GM12878 (cell line): ENCODE measurements around the gene PHACTR1. TPM values are rescaled to one million over a fixed set of nuclear protein-coding genes. Genes with fewer than 3 reads are reported as not detected.

Source experiments
- ATAC-seq: fragments of 200-7000 bp; cut with Tn5 transposase; 3 replicates; pipeline ENCODE4 v1.9.1; 2020; ENCODE audit warnings: mild to moderate bottlenecking, moderate library complexity
- BruUV-seq: library from RNA; stranded (reverse); fragments of 400-500 nt; replicated peaks from 2 replicates; lab custom pipeline; 2021; lab: Mats Ljungman, UMichigan
- CTCF ChIA-PET: fragments of 300-600 bp; sonication (Branson Sonifier 250); formaldehyde crosslinking; extraction: SDS; loops from one replicate; lab custom pipeline; 2021; ENCODE audit warnings: inconsistent platforms; lab: Yijun Ruan, JAX
- POLR2A ChIA-PET: fragments of 350-600 bp; formaldehyde crosslinking; extraction: SDS; loops from one replicate; lab custom pipeline; 2021; ENCODE audit warnings: inconsistent platforms; lab: Charles Lee
- RAD21 ChIA-PET: fragments of 300-600 bp; sonication (Branson Sonifier 250); formaldehyde crosslinking; loops from one replicate; lab custom pipeline; 2023; ENCODE audit warnings: antibody characterized with exemption; ENCODE audit not compliant: unreplicated experiment; lab: Charles Lee
- SMC1A ChIA-PET: fragments of 300-600 bp; sonication (Branson Sonifier 250); formaldehyde crosslinking; loops from one replicate; lab custom pipeline; 2023; ENCODE audit not compliant: unreplicated experiment, uncharacterized antibody; lab: Charles Lee
- DNase-seq: peaks from one replicate; pipeline ENCODE4 v3.0.0-alpha.2; 2011; ENCODE audit warnings: low read depth, low spot score
- FAIRE-seq: peaks from 3 replicates; lab custom pipeline; 2011; peaks lifted over from hg19 to GRCh38; lab: Jason Lieb, UNC
- H2AFZ ChIP-seq: 2 replicates; pipeline ENCODE4 v1.6.0; 2011; ENCODE audit warnings: low read depth, low read length, control low read depth; ENCODE audit not compliant: control insufficient read depth
- H3K27ac ChIP-seq: 2 replicates; pipeline ENCODE4 v1.5.1; 2011; ENCODE audit warnings: control low read depth; ENCODE audit not compliant: control insufficient read depth, insufficient read depth
- H3K27me3 ChIP-seq, 2 experiments: replicated peaks in 1 of 2; 2 replicates each; pipeline versions ENCODE4 v1.6.0 to v1.6.1; 2011; ENCODE audit warnings: low read length in 1 of 2; ENCODE audit not compliant: control insufficient read depth in 2 of 2, insufficient read depth in 2 of 2
- H3K36me3 ChIP-seq, 2 experiments: 2 replicates each; pipeline ENCODE4 v1.5.1; 2011; ENCODE audit warnings: low read length in 1 of 2; ENCODE audit not compliant: control insufficient read depth in 2 of 2, insufficient read depth in 2 of 2
- H3K4me1 ChIP-seq: 2 replicates; pipeline ENCODE4 v1.6.1; 2011; ENCODE audit warnings: mild to moderate bottlenecking, low read length, moderate library complexity, mixed read lengths; ENCODE audit not compliant: control insufficient read depth, insufficient read depth
- H3K4me2 ChIP-seq: 2 replicates; pipeline ENCODE4 v1.6.0; 2011; ENCODE audit warnings: control low read depth; ENCODE audit not compliant: control insufficient read depth, insufficient read depth
- H3K4me3 ChIP-seq: fragments of 200-600 bp; sonication (generic); 2 replicates; pipeline ENCODE4 v1.5.1; 2016
- H3K79me2 ChIP-seq: 2 replicates; pipeline ENCODE4 v1.6.0; 2011; ENCODE audit warnings: low read length; ENCODE audit not compliant: control insufficient read depth, insufficient read depth
- H3K9ac ChIP-seq: 2 replicates; pipeline ENCODE4 v1.8.0; 2011; ENCODE audit warnings: low read length, control low read depth, mixed read lengths; ENCODE audit not compliant: control insufficient read depth, insufficient read depth
- H3K9me3 ChIP-seq: replicated peaks from 3 replicates; pipeline ENCODE4 v1.5.1; 2011; ENCODE audit warnings: mild to moderate bottlenecking, low read length; ENCODE audit not compliant: control insufficient read depth, insufficient read depth
- H4K20me1 ChIP-seq: 2 replicates; pipeline ENCODE4 v1.6.0; 2011; ENCODE audit not compliant: control insufficient read depth, insufficient read depth
- BACH1 ChIP-seq: fragments of 450-650 bp; IDR thresholded peaks from 2 replicates; pipeline ENCODE4 v1.6.1; 2017; ENCODE audit warnings: mild to moderate bottlenecking, borderline replicate concordance
- BHLHE40 ChIP-seq, 2 experiments: fragments of 450-650 bp in 1 of 2; IDR thresholded peaks; 2 replicates each; pipeline ENCODE4 v1.6.1; 2011 to 2017; ENCODE audit warnings: low read depth in 2 of 2, borderline replicate concordance in 1 of 2, improper control_type of control experiment in 1 of 2, low read length in 1 of 2, mild to moderate bottlenecking in 1 of 2
- CEBPB ChIP-seq, 2 experiments: fragments of 150-350 bp in 1 of 2; IDR thresholded peaks; 2 replicates each; pipeline ENCODE4 v1.6.1; 2012 to 2014; ENCODE audit warnings: low read depth in 2 of 2, low read length in 2 of 2, borderline replicate concordance in 1 of 2, inconsistent platforms in 1 of 2
- MEF2B ChIP-seq: fragments of 450-650 bp; IDR thresholded peaks from 2 replicates; pipeline ENCODE4 v1.6.1; 2018; ENCODE audit warnings: mild to moderate bottlenecking, moderate library complexity; ENCODE audit not compliant: partially characterized antibody, poor library complexity, severe bottlenecking
- MXI1 ChIP-seq: fragments of 150-350 bp; IDR thresholded peaks from 2 replicates; pipeline ENCODE4 v1.6.1; 2011; ENCODE audit warnings: low read depth, mild to moderate bottlenecking, inconsistent platforms, low read length, improper control_type of control experiment
- POLR2AphosphoS5 ChIP-seq: IDR thresholded peaks from 2 replicates; pipeline ENCODE4 v1.6.1; 2011; ENCODE audit warnings: mild to moderate bottlenecking, low read length, inconsistent platforms
- RAD21 ChIP-seq: IDR thresholded peaks from 2 replicates; pipeline ENCODE4 v1.6.1; 2011; ENCODE audit warnings: mild to moderate bottlenecking, low read depth, low read length, moderate library complexity; ENCODE audit not compliant: insufficient read depth
- STAT3 ChIP-seq: IDR thresholded peaks from 2 replicates; pipeline ENCODE4 v1.6.1; 2011; ENCODE audit warnings: low read depth, low read length, improper control_type of control experiment
- YBX1 ChIP-seq: fragments of 450-650 bp; IDR thresholded peaks from 2 replicates; pipeline ENCODE4 v1.6.1; 2016; ENCODE audit warnings: antibody characterized with exemption
- ZNF207 ChIP-seq: fragments of 450-650 bp; IDR thresholded peaks from 2 replicates; pipeline ENCODE4 v1.6.1; 2014; ENCODE audit warnings: antibody characterized with exemption, mild to moderate bottlenecking, borderline replicate concordance
- ZNF274 ChIP-seq: IDR thresholded peaks from one replicate; pipeline ENCODE4 v1.8.0; 2011; ENCODE audit not compliant: insufficient read length, insufficient read depth
- ZSCAN29 ChIP-seq: fragments of 450-650 bp; IDR thresholded peaks from 2 replicates; pipeline ENCODE4 v1.6.1; 2017; ENCODE audit warnings: mild to moderate bottlenecking, moderate library complexity
- WGBS: methylation state at CpG from one replicate; pipeline ENCODE4 v1.1.6; 2016; ENCODE audit warnings: low lambda C conversion rate; ENCODE audit not compliant: insufficient replicate concordance, insufficient coverage; ENCODE audit errors: missing lambda C conversion rate; 5-methylcytosine and 5-hydroxymethylcytosine counted together
- in situ Hi-C: fragments of 300-500 bp; cut with MboI; formaldehyde crosslinking; loops from 9 replicates; pipeline ENCODE4 v1.14.3; 2018; ENCODE audit warnings: mixed read lengths
- intact Hi-C: fragments of 100-400 bp; cut with micrococcal nuclease; formaldehyde crosslinking; loops from one replicate; pipeline ENCODE4 v1.14.2; 2022; ENCODE audit not compliant: unreplicated experiment
- polyA plus RNA-seq, 11 experiments: library from polyadenylated mRNA; depleted of rRNA in 4 of 11; unstranded in 6 of 11; stranded (reverse) in 5 of 11; fragments of >200 nt; fragmentation: Nextera tagmentation in 4 of 11; fragmentation: Illumina TruSeq in 1 of 11; extraction: Ambion mirVana in 4 of 11; extraction: Trizol in 1 of 11; gene quantifications; 1 replicate in 1 of 11; 2 replicates in 10 of 11; pipeline versions ENCODE4 v1.2.1 to v1.2.3, GENCODE V29; 2011 to 2016; ENCODE audit warnings: inconsistent platforms in 2 of 11, missing spikeins in 2 of 11, low read depth in 1 of 11
- total RNA-seq, 4 experiments: library from RNA; depleted of rRNA in 3 of 4; stranded (reverse); fragments of >200 nt in 3 of 4; fragmentation: Illumina TruSeq in 1 of 4; extraction: Trizol in 1 of 4; gene quantifications; 2 replicates each; pipeline versions ENCODE4 v1.2.1 to v1.2.3, GENCODE V29; 2013 to 2021
- TF ChIP-seq, protein P1 (sequence below): fragments of 450-650 bp; IDR thresholded peaks from 2 replicates; pipeline ENCODE4 v1.6.1; 2017; ENCODE audit warnings: borderline replicate concordance
- TF ChIP-seq, protein P2 (sequence below): fragments of 150-350 bp; IDR thresholded peaks from 2 replicates; pipeline ENCODE4 v1.6.1; 2014; ENCODE audit warnings: mild to moderate bottlenecking, low read depth, low read length
- TF ChIP-seq, protein P3 (sequence below): fragments of 450-650 bp; IDR thresholded peaks from 2 replicates; pipeline ENCODE4 v1.6.1; 2016; ENCODE audit warnings: mild to moderate bottlenecking, moderate library complexity, borderline replicate concordance
- TF ChIP-seq, protein P4 (sequence below): fragments of 450-650 bp; IDR thresholded peaks from 2 replicates; pipeline ENCODE4 v1.6.1; 2017; ENCODE audit warnings: mild to moderate bottlenecking

The PHACTR1 gene
- total and polyA plus RNA-seq, 10 of the 15 experiments (the other 5 are each of a cell fraction or from before 2014, with no cell fraction given): 34.2 to 94.6 (median 62.3) TPM

DNA sequence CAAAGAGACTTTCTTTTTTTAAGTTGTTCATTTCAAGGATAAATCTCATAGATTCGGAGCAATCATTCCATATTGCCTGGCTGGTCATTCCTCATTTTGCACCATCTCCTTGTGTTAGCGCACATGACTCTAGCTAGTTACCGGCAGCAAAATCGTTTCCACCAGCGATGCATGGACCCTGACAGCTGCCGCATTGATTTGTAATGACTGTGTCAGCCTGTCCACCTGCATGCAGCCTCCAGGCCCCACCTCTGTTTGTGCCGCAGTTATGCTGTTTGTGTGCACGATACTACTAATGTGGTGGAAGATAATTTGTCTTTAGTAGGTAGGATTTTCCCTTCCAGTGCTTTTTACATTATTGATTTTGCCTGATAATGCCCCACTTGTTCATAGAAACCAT, 447.7 kb downstream of the PHACTR1 start:
- Histone ChIP-seq H3K36me3 (no peaks in the 10 kb centered on the region), H2AFZ (no peak overlapping the region), H3K79me2 (no peaks in the 10 kb centered on the region), H3K27ac (no peak overlapping the region), H4K20me1 (no peaks in the 10 kb centered on the region), H3K4me2 (no peak overlapping the region), H3K4me1 (no peaks in the 10 kb centered on the region), H3K9me3 (no peaks in the 10 kb centered on the region), H3K9ac (no peak overlapping the region), H3K27me3 (peaks cover 0 to 3% of the 10 kb centered on the region in 2 experiments; a peak in 1 of 4 replicates), H3K4me3 (no peak overlapping the region)
- ATAC-seq (no peak), FAIRE-seq (no peak), DNase-seq (no peak)
- no TSS peak for BruUV-seq
- ChIA-PET RAD21 (no interaction called here), POLR2A (no interaction called here), SMC1A (no interaction called here), CTCF (no interaction called here)
- 56% methylated on average over 8 of the region's 8 CpGs for WGBS
- intact Hi-C loops: no loop called here
- TF ChIP-seq YBX1: no peak
- no peak for TF ChIP-seq POLR2AphosphoS5
- TF ChIP-seq BACH1: no peak
- TF ChIP-seq, protein P1, sequence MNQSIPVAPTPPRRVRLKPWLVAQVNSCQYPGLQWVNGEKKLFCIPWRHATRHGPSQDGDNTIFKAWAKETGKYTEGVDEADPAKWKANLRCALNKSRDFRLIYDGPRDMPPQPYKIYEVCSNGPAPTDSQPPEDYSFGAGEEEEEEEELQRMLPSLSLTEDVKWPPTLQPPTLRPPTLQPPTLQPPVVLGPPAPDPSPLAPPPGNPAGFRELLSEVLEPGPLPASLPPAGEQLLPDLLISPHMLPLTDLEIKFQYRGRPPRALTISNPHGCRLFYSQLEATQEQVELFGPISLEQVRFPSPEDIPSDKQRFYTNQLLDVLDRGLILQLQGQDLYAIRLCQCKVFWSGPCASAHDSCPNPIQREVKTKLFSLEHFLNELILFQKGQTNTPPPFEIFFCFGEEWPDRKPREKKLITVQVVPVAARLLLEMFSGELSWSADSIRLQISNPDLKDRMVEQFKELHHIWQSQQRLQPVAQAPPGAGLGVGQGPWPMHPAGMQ: no peak
- TF ChIP-seq, protein P2, sequence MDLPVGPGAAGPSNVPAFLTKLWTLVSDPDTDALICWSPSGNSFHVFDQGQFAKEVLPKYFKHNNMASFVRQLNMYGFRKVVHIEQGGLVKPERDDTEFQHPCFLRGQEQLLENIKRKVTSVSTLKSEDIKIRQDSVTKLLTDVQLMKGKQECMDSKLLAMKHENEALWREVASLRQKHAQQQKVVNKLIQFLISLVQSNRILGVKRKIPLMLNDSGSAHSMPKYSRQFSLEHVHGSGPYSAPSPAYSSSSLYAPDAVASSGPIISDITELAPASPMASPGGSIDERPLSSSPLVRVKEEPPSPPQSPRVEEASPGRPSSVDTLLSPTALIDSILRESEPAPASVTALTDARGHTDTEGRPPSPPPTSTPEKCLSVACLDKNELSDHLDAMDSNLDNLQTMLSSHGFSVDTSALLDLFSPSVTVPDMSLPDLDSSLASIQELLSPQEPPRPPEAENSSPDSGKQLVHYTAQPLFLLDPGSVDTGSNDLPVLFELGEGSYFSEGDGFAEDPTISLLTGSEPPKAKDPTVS: no peak
- TF ChIP-seq CEBPB (IDR thresholded peaks at IDR 0.05; ENCODE audit: borderline replicate concordance in 1 of 2, low read depth in 2 of 2, low read length in 2 of 2): no peak
- no peak for TF ChIP-seq BHLHE40 (IDR thresholded peaks at IDR 0.05; ENCODE audit: borderline replicate concordance in 1 of 2, low read depth in 2 of 2, low read length in 1 of 2)
- TF ChIP-seq MEF2B: no peak
- no peak for TF ChIP-seq ZNF274
- TF ChIP-seq, protein P3, sequence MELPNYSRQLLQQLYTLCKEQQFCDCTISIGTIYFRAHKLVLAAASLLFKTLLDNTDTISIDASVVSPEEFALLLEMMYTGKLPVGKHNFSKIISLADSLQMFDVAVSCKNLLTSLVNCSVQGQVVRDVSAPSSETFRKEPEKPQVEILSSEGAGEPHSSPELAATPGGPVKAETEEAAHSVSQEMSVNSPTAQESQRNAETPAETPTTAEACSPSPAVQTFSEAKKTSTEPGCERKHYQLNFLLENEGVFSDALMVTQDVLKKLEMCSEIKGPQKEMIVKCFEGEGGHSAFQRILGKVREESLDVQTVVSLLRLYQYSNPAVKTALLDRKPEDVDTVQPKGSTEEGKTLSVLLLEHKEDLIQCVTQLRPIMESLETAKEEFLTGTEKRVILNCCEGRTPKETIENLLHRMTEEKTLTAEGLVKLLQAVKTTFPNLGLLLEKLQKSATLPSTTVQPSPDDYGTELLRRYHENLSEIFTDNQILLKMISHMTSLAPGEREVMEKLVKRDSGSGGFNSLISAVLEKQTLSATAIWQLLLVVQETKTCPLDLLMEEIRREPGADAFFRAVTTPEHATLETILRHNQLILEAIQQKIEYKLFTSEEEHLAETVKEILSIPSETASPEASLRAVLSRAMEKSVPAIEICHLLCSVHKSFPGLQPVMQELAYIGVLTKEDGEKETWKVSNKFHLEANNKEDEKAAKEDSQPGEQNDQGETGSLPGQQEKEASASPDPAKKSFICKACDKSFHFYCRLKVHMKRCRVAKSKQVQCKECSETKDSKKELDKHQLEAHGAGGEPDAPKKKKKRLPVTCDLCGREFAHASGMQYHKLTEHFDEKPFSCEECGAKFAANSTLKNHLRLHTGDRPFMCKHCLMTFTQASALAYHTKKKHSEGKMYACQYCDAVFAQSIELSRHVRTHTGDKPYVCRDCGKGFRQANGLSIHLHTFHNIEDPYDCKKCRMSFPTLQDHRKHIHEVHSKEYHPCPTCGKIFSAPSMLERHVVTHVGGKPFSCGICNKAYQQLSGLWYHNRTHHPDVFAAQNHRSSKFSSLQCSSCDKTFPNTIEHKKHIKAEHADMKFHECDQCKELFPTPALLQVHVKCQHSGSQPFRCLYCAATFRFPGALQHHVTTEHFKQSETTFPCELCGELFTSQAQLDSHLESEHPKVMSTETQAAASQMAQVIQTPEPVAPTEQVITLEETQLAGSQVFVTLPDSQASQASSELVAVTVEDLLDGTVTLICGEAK: no peak
- TF ChIP-seq STAT3: no peak
- no peak for TF ChIP-seq ZNF207
- TF ChIP-seq MXI1: no peak
- no peak for TF ChIP-seq RAD21
- no peak for TF ChIP-seq ZSCAN29
- TF ChIP-seq, protein P4, sequence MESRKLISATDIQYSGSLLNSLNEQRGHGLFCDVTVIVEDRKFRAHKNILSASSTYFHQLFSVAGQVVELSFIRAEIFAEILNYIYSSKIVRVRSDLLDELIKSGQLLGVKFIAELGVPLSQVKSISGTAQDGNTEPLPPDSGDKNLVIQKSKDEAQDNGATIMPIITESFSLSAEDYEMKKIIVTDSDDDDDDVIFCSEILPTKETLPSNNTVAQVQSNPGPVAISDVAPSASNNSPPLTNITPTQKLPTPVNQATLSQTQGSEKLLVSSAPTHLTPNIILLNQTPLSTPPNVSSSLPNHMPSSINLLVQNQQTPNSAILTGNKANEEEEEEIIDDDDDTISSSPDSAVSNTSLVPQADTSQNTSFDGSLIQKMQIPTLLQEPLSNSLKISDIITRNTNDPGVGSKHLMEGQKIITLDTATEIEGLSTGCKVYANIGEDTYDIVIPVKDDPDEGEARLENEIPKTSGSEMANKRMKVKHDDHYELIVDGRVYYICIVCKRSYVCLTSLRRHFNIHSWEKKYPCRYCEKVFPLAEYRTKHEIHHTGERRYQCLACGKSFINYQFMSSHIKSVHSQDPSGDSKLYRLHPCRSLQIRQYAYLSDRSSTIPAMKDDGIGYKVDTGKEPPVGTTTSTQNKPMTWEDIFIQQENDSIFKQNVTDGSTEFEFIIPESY: no peak
- in situ Hi-C loops: no loop called here
